ENCODE measurements around the gene TOMM22.

Gene TOMM22

DNA sequence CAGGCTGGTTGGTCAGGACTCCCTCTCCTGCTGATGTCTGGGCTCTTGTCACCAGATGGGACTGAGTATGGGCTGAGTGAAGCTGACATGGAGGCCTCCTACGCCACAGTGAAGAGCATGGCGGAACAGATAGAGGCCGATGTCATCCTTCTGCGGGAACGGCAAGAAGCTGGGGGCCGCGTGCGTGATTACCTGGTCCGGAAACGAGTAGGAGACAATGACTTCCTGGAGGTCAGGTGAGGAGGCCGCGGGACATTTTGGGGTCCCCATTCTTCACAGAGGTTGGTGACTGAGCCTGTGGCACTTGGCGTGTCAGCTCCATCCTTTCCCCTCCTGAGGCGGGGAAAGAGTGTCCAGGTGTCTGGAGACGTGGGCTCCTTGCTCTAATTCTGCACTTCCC, 34.1 kb downstream of the TOMM22 start:
- DNase-seq = no peak

DNA sequence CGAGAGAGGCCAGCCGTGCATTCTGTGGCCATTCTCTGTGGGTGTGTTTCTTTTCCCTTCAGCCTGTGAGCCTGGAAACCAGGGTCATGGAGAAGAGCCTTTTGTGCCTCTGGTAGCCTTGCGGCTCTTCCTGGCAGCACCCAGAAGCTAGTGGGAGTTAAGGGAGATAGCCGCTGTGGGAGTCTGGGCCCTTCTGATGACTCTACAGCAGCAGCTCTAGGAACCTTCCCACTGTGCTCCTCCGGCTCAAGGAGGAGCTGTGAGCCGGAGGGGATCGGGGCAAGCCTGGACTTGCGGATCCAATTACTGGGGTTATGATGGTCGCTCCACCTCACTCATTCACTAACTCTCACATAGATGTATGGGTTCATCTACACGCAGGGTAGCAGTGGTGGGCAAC, 34.5 kb downstream of the TOMM22 start:
- no peak for DNase-seq

DNA sequence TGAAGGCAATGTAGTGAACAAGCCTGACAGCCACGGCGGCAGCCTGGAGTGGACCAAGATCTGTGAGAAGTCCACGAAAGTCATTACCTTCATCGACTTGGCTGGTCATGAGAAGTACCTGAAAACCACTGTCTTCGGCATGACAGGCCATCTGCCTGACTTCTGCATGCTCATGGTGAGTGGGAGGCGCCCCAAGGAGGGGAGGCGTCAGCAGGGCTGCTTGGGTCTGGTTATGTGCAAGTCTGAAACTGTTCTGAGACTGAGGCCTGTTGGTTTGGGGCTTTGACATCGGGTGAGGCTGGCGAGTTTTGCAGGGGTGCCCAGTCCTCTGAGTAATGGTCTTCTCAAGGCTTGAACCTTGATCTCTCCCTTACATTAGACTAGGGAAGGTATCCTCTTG, 35.1 kb downstream of the TOMM22 start:
- no peak for DNase-seq

DNA sequence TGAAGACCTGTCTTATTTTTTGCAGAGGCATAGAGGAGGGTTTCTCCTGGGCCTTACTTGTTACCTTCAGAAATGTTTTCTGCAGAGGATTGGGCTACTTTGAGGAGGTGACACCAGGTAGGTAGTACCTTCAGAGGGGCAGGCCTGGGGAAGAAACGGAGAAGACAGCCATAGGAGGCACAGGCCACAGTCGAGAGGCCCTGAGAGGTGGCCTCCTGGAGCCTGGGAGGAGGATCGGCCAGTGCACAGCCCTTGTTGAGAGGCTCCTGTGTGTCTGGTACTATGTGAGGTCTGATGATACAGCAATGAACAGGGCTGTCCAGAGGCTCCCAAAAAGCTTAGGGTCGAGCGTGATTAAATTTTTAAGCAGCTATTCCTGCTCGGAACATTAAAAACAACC, 35.5 kb downstream of the TOMM22 start:
- no peak for DNase-seq

DNA sequence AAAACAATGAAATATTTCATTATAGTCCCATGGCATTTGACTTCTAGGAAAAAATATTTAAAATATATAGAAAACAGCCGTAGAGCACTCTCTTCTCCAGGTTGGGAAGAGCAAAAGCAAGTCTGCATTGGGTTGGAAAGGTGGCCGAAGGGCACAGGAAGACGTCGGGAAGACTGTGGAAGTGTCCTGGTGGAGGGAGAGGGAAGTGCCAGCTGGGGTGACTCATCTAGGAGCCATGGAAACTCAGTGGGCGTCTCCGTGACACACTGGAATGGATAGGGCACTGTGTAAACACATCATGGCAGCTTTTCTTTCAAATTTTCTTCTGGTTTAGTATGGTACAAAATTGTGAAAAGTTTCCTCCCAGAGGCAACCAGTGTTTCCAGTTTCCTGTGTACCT, 36.7 kb downstream of the TOMM22 start:
- no peak for DNase-seq

DNA sequence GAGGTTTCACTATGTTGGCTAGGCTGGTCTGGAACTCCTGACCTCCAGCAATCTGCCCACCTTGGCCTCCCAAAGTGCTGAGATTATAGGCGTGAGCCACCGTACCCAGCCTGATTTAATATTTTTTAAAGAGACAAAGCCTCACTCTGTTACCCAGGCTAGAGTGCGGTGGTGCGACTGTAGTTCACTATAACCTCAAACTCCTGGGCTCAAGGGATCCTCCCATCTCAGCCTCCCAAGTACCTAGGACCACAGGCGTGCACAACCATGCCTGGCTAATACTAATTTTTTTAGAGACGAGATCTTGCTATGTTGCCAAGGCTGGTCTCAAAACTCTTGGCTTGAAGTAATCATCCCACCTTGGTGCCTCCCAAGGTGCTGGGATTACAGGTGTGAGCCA, 37.4 kb downstream of the TOMM22 start:
- DNase-seq = no peak

DNA sequence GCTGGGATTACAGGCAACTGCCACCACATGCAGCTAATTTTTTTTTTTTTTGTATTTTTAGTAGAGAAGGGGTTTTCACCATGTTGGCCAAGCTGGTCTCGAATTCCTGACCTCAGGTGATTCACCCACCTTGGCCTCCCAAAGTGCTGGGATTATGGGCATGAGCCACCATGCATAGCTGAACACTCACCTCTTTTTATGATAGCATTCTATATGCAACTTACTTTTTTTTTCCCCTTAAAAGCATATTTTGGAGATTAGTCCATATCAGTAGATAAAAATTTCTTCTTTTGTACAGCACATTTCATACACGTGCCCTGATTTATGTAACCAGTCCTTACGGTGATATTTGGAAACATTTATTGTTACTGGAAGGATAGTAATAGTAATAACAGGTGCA, 38.6 kb downstream of the TOMM22 start:
- no peak for DNase-seq

DNA sequence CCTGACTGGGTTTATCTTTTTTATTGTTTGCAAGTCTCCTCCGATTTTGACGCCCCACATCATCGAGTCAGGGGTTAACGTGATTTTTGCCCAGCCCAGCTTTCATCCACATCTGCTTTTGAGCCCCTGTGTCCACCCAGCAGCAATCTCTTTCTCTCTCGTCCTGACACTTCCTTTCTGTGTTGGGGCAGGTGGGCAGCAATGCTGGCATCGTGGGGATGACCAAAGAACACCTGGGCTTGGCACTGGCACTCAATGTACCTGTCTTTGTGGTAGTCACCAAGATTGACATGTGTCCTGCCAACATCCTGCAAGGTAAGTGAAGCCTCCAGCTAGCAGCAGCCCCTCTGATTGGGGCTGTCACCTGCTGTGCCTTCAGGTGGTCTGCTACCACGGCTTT, 39.8 kb downstream of the TOMM22 start:
- DNase-seq = no peak

DNA sequence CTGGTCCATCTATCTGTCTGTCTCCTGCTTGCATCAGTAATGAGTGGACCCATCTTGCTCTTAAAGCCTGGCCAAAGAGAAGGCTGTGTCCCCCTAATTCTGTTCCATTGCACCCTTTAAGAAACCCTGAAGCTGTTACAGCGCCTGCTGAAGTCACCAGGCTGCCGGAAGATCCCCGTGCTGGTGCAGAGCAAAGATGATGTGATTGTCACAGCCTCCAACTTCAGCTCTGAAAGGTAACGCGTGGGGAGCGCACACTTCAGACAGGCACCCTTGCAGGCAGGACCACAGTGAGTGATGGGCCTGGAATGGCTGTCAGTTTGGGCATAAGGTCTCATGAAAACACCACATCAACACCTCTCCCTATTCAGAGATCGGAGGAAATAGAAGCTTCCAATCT, 42.4 kb downstream of the TOMM22 start:
- DNase-seq = no peak

DNA sequence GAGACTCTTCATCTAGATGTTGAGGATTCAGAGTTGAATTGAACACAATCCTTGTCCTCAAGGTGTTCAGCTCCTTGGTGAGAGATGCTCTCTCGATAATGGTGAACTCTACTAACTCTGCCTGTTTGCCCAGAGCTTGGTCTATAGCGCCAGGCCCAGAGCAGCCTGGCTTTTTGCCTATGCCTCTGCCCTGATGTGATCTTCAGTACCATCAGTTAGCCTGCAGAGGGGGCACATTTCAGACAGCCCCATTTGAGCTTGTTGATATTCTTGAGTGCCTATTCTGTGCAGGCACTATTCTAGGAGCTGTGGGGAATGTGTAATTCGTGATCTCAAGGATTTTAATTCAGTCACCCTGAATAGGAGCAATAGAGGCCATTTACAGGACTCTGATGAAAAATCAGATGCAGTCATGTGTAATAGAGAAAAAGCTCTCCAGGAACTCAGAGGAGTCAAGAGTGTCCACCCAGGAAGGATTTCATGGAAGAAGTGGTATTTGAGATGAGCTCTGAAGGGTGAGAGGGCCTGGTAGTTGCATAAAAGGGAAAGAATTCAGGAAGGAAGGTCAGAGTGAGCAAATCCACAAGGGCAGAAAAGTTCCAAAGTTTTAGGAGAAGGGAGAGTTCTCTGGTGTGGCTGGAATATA, 43.3 kb downstream of the TOMM22 start:
- DNase-seq = peak; percentile 59

DNA sequence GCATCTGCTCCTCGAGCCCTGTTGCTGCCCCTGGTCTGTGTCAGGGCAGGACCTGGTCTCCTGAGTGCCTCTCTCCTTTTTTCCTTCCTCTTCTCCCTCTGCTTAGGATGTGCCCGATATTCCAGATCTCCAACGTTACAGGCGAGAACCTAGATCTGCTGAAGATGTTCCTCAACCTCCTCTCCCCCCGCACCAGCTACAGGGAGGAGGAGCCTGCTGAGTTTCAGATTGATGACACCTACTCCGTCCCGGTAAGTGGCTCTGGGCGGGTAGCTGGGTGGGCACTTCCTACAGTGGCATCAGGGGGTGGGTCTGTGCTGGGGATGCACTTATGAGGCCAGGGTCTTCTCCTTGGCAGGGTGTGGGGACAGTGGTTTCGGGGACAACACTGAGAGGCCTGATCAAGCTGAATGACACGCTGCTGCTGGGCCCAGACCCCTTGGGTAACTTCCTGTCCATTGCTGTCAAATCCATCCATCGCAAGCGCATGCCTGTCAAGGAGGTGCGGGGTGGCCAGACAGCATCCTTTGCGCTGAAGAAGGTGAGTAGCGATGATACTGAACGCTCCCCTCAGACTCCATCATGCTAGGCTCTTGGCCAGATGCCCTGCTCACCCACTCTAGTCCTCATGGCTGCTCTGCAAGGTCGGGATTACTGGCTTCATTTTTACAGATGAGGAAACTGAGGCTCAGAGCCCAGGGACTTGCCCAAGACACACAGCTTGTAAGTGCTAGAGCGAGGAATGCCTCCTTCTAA, 44.3 kb downstream of the TOMM22 start:
- no peak for DNase-seq

DNA sequence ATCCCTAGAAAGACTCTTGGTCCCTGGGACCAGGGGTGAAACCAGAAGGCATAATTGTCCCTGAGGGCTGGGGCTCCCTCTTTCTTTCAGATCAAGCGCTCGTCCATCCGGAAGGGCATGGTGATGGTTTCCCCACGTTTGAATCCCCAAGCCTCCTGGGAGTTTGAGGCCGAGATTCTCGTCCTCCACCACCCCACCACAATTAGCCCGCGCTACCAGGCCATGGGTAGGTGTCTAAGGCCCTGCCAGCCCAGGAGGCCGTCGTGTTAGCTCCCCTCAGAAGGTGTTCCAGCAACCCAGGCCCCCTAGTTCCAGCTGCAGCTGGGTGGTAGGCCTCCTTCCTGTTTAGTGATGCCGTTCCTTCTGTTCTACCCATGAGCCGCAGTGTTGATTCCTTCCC, 45.4 kb downstream of the TOMM22 start:
- no peak for DNase-seq

DNA sequence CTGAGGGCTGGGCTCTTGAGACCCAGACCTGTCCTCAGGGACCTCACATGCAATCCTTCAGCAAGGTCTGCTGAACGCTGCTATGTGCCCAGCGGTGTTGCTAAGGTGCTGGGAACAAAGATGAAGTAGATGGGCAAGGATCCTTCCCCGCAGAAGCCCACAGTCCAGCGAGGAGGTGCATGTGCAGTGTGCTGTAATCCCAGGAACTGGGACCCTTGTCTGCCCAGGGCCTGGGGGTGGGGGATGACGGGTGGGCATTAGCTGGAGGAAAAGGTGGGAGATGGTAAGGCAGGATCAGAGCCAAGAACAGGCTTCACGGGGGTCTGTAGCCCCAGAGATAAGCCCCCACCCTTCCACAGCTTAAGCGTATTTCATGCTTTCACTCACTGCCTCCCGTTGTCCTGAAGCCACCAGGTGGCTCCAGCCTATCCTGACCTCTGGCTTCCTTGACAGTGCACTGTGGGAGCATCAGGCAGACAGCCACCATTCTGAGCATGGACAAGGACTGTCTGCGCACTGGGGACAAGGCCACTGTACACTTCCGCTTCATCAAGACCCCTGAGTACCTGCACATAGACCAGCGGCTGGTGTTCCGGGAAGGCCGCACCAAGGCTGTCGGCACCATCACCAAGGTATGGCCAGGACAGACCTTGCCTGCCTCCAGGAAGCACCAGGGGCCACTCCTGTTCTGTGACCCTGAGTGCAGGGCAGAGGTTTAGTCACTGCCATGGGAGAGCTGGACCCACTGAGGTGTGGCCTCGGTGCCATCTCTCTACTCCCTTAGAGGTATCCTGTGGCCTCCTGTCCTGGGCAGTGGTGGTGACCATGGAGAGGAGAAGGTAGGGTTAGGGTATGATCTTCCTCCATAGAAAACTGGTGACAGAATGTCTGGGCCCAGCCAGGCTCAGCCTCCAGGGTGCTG, 46.0 kb downstream of the TOMM22 start:
- DNase-seq = no peak

DNA sequence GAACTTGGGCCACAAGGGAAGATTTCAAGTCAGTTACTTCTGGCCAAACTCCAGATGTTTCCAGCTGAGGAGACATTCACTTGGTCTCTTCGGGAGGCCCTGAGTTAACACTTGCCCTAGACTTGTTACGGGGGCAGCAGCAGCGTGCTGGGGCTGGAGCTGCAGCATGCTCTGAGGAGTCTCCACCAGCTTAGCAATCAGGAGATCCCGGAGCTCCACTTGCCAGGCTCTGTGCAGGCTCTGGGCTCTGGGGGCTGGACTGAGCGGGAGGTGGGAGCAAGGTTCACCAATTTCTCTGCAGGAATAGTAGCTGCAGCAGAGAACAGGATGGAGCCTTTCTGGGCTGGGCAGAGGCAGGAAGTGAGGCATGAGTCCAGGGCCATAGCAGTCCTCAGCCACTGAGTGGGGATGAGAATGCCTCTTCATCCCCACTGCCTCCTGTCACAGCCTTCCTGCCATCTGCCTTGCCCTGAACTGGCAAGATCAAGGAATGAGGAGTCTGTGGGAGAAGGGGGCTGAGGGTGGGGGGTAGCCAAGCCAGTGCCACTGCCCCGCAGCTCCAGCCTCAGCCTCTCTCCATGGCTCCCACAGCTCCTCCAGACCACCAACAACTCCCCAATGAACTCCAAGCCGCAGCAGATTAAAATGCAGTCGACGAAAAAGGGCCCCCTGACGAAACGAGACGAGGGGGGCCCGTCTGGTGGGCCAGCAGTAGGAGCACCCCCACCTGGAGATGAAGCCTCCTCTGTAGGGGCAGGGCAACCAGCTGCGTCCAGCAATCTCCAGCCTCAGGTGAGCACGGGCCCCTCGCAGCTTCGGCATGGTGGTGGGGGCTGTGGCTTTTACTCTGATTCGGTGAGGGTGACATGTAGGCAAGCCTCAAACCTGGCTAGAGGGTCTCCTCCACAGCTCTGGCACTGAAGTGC, 47.4 kb downstream of the TOMM22 start:
- no peak for DNase-seq

DNA sequence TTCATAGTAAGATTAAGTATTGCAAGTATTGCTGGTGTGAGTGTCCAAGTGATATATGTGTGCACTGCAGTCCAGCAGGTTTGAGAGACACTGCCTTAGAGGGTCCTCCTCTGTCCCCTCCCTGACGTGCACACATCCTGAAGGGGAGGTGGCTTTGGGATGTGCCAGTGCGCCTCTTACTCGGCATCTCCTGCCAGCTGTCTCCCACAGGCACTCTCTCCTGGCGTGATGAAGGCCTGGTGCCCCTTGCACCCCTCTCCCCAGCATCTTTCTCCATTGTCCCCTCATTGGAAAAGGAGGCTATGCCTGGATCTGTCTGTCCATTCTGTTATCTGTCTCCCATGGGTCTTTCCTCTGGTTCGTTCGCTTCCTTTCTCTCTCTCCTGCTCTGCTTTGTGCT, 48.2 kb downstream of the TOMM22 start:
- no peak for DNase-seq

DNA sequence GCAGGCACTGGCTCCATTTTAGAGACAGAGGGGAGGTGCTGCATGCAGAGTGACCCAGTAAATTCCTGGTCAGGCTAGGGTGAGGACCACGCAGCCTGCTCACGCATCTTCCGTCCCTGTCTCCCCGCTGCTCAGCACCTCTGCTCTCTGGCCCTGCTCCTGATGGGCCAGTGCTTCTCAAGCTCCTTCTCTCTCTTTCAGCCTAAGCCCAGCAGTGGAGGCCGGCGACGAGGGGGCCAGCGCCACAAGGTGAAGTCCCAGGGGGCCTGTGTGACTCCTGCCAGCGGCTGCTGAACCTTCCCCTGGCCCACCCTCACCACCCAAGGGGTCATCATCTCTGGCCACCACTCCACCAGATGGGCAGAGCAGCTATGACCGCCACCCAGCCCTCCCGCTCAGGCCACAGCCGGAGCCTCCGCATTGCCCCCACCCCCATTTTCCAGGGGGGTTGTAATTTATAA, 48.7 kb downstream of the TOMM22 start:
- DNase-seq = no peak

DNA sequence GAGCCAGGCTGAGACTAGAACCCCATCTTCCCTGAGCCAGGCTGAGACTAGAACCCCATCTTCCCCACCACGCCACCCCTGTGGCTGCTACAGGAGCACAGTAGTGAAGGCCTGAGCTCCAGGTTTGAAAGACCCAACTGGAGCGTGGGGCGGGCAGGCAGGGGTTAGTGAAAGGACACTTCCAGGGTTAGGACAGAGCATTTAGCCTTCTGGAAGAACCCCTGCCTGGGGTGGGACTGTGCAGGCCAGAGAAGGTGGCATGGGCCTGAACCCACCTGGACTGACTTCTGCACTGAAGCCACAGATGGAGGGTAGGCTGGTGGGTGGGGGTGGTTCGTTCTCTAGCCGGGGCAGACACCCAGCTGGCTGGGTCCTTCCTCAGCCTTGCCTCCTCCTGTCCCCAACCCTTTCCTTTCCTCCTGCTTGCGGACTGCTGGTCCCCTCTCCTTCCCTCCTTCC, 50.0 kb downstream of the TOMM22 start:
- DNase-seq = no peak

DNA sequence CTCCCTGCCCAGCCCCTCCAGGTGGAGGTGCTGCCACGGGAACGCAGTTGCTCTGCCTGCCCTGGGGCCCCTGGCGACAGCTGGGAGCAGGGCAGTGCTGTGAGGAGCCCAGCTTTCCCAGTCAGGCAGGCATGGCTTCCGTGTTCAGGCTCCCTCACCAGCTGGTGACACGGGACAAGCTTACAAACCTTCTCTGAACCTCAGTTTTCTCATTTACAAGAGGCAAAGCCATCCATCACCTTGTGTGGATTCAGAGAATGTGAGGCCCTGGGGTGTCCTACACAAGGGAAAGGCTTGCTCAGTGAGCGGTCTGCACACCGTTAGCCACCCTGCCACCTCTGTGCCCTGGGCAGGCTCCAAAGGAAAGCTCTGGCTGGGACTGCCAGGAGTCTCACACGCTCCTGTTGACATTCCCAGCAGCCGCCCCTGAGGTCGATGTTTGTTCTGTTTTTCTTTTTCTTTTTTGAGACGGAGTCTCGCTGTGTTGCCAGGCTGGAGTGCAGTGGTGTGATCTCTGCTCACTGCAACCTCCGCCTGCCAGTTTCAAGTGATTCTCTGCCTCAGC, 50.6 kb downstream of the TOMM22 start:
- DNase-seq = no peak

DNA sequence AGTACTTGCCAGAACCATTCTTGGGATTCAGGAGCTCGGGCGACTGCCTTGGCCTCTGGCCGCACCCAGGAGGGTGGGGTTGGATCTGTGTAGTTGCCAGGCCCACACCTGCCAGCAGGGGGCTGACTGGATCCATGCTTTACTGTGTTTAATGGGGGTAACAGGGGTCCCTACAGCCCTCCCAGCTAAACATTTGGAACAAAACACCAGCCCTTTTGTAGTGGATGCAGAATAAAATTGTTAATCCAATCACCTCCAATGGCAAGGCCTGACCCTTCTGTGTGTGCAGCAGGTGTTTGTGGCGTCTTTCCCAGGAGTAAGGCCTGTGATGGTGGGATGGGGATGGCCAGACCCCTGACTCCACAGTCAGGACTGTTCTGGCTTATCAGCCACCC, 51.6 kb downstream of the TOMM22 start:
- peak; percentile 57 for DNase-seq

DNA sequence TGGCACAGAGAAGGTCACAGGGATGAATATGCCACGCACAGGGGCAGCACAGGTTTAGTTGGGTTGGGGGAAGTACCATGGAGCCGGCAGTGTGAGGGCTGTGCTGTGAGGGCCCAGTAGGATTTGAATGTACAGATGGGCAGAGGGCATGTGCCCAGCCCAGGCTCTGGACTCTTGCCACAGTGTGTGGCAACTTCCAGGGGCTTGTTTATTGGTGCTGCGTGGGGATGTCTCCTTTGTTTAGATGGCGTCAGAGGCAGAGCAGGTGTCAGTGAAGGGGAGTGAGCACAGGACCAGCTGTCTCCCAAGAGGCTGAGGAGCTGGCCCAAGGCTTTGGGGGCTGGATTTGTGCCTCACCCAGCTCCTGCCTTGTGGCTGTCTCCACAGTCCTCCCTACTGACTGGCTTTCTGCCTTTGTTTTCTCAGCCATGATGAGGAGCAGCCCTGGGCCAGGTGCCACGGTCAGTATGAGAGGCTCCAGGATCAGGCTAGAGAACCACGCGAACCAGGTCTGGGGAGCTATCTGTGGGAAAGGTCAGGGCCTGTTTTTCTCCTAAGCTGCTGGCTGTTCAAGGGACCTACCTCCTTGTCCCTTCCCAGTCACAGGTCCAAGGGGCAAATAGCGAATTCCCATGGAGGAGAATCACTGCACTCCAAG, 52.1 kb downstream of the TOMM22 start:
- DNase-seq = no peak

DNA sequence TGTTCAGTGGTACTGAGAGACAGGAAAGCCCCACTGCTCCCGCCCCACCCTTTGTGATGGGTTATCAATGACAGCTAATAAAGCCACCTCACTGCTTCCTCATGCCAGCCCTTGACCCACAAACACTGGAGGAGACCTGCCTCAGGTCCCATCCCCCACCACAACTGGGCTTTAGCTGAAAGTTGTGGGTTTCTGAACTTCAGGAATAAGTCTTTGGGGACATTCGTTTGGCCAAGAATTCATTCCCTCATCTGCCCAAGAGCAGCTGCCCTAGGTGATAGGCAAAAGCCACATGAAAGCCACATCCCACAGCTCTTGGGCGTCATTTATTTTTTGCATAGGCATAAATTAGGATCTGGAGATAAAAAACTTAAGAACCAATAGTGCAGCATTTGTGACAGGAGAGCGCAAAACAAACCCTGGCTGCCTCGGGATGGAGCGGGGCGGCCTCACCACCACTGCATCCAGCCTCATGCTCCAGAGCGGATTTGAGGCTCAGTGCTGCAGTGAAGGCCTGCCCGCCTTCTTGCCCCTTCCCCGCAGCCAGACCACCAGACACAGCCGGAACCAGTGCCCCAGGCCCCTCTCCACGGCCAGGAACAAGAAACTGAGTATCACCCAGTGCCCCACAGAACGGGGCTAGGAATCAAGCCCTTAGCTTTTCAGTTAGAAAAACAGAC, 52.8 kb downstream of the TOMM22 start:
- no peak for DNase-seq
